Body of pancreas (tissue), 4 donors: Measurements from ENCODE around the gene BTBD9.

Experiments
- CTCF ChIP-seq, 7 experiments: fragments of 450-650 bp in 4 of 7; fragments of 200-600 bp in 3 of 7; sonication (generic) in 3 of 7; IDR thresholded peaks; one replicate each; pipeline ENCODE4 v1.5.1; 2016 to 2019; ENCODE audit warnings: antibody characterized with exemption in 7 of 7
- POLR2A ChIP-seq, 3 donors: fragments of 450-650 bp; IDR thresholded peaks; one replicate each; pipeline ENCODE4 v1.6.1; 2016; ENCODE audit warnings: antibody characterized with exemption in 3 of 3, mild to moderate bottlenecking in 2 of 3

- TF ChIP-seq POLR2A (IDR thresholded peaks at IDR 0.05) = no peak
- TF ChIP-seq CTCF (IDR thresholded peaks at IDR 0.05) = no peak
Observed at GRCh38 chr6:38542031-38542430, 97.7 kb downstream of the BTBD9 start.
